Neuron (in vitro differentiated cells): ENCODE results near the gene HOXA13.

Source experiments
- H2AFZ ChIP-seq: one replicate; pipeline ENCODE4 v1.6.1; 2013; ENCODE audit warnings: low read depth, mild to moderate bottlenecking, inconsistent platforms, low read length, moderate library complexity
- H3K27me3 ChIP-seq: one replicate; pipeline ENCODE4 v1.6.1; 2013; ENCODE audit warnings: low read length; ENCODE audit not compliant: insufficient read depth
- H3K36me3 ChIP-seq: one replicate; pipeline ENCODE4 v1.6.1; 2013; ENCODE audit warnings: low read length; ENCODE audit not compliant: insufficient read depth
- H3K4me1 ChIP-seq: one replicate; pipeline ENCODE4 v1.6.1; 2013; ENCODE audit warnings: low read length; ENCODE audit not compliant: insufficient read depth
- H3K4me3 ChIP-seq: 2 replicates; pipeline ENCODE4 v1.5.1; 2013; ENCODE audit warnings: mild to moderate bottlenecking, low read length, moderate library complexity
- H3K9me3 ChIP-seq: one replicate; pipeline ENCODE4 v1.6.1; 2013; ENCODE audit warnings: low read length

HOXA13 gene

GRCh38 chr7:27165089-27165995, 34.5 kb downstream of the HOXA13 start, which contains the start of gene HOXA9:
Gene HOXA9, minus strand, starts transcription at chr7:27165537. Its CDS starts 80 bp downstream, at chr7:27165457.
- H3K4me1 ChIP-seq = peaks cover 6% of the 10 kb centered on the region
- no peaks in the 10 kb centered on the region for H3K9me3 ChIP-seq
- peaks cover 93% of the 10 kb centered on the region for H3K27me3 ChIP-seq
- H3K36me3 ChIP-seq = no peaks in the 10 kb centered on the region
- no peak within 1 kb of the TSS for H2AFZ ChIP-seq
- no peak within 1 kb of the TSS for H3K4me3 ChIP-seq

- Histone ChIP-seq H3K36me3 (no peaks in the 10 kb centered on the region), H3K4me1 (peaks cover 3% of the 10 kb centered on the region), H2AFZ (no peak overlapping the region), H3K4me3 (no peak overlapping the region), H3K9me3 (no peaks in the 10 kb centered on the region), H3K27me3 (peaks cover 93% of the 10 kb centered on the region)
These were observed 35.4 kb downstream of the HOXA13 start for GRCh38 chr7:27164367-27165088.

- no peak overlapping the region for H3K4me3 ChIP-seq
- no peak overlapping the region for H2AFZ ChIP-seq
- peaks cover 93% of the 10 kb centered on the region for H3K27me3 ChIP-seq
- peaks cover 4% of the 10 kb centered on the region for H3K9me3 ChIP-seq
- no peaks in the 10 kb centered on the region for H3K36me3 ChIP-seq
- peaks cover 3% of the 10 kb centered on the region for H3K4me1 ChIP-seq
These were observed 35.9 kb downstream of the HOXA13 start for GRCh38 chr7:27164045-27164366.

GRCh38 chr7:27163288-27164044, 36.4 kb downstream of the HOXA13 start:
- H2AFZ ChIP-seq = no peak overlapping the region
- no peaks in the 10 kb centered on the region for H3K36me3 ChIP-seq
- H3K27me3 ChIP-seq = peaks cover 93% of the 10 kb centered on the region
- H3K4me3 ChIP-seq = no peak overlapping the region
- peaks cover 3% of the 10 kb centered on the region for H3K4me1 ChIP-seq
- peaks cover 8% of the 10 kb centered on the region for H3K9me3 ChIP-seq

GRCh38 chr7:27162561-27163287, 37.2 kb downstream of the HOXA13 start:
- H3K36me3 ChIP-seq = no peaks in the 10 kb centered on the region
- H2AFZ ChIP-seq = no peak overlapping the region
- peaks cover 10% of the 10 kb centered on the region for H3K9me3 ChIP-seq
- no peak overlapping the region for H3K4me3 ChIP-seq
- H3K27me3 ChIP-seq = peaks cover 93% of the 10 kb centered on the region
- H3K4me1 ChIP-seq = peaks cover 3% of the 10 kb centered on the region

- Histone ChIP-seq H3K4me3 (no peak overlapping the region), H3K4me1 (peaks cover 3% of the 10 kb centered on the region), H3K27me3 (peaks cover 93% of the 10 kb centered on the region), H3K9me3 (peaks cover 10% of the 10 kb centered on the region), H2AFZ (no peak overlapping the region), H3K36me3 (no peaks in the 10 kb centered on the region)
These were observed 38.0 kb downstream of the HOXA13 start for GRCh38 chr7:27161721-27162560.

- Histone ChIP-seq H2AFZ (peak overlapping the region; percentile 94), H3K4me3 (peak overlapping the region; percentile 67), H3K27me3 (peaks cover 92% of the 10 kb centered on the region), H3K4me1 (peaks cover 3% of the 10 kb centered on the region), H3K36me3 (no peaks in the 10 kb centered on the region), H3K9me3 (peaks cover 10% of the 10 kb centered on the region)
These were observed 38.6 kb downstream of the HOXA13 start for GRCh38 chr7:27161214-27161720.

- Histone ChIP-seq H3K9me3 (peaks cover 10% of the 10 kb centered on the region), H3K4me1 (peaks cover 6% of the 10 kb centered on the region), H3K4me3 (peak overlapping the region; percentile 67), H2AFZ (peak overlapping the region; percentile 94), H3K27me3 (peaks cover 92% of the 10 kb centered on the region), H3K36me3 (no peaks in the 10 kb centered on the region)
These were observed 39.2 kb downstream of the HOXA13 start for GRCh38 chr7:27160546-27161213.

- Histone ChIP-seq H3K4me3 (peak overlapping the region; percentile 67), H2AFZ (peak overlapping the region; percentile 94), H3K36me3 (no peaks in the 10 kb centered on the region), H3K4me1 (peaks cover 6% of the 10 kb centered on the region), H3K27me3 (peaks cover 92% of the 10 kb centered on the region), H3K9me3 (peaks cover 10% of the 10 kb centered on the region)
These were observed 39.7 kb downstream of the HOXA13 start for GRCh38 chr7:27160145-27160545.

GRCh38 chr7:27159266-27160144, 40.4 kb downstream of the HOXA13 start:
- Histone ChIP-seq H3K4me1 (peaks cover 6% of the 10 kb centered on the region), H2AFZ (no peak overlapping the region), H3K4me3 (no peak overlapping the region), H3K9me3 (peaks cover 10% of the 10 kb centered on the region), H3K27me3 (peaks cover 92% of the 10 kb centered on the region), H3K36me3 (no peaks in the 10 kb centered on the region)
